SU-DHL-6 (cell line): ENCODE measurements around the gene WDR46.

Experiments used
- H2AFZ ChIP-seq: fragments of 200-600 bp; sonication (generic); 2 replicates; pipeline ENCODE4 v1.6.1; 2014; ENCODE audit warnings: low read depth, mild to moderate bottlenecking, moderate library complexity, mixed read lengths, antibody characterized with exemption, low read length; ENCODE audit not compliant: severe bottlenecking
- H3F3A ChIP-seq: fragments of 200-600 bp; shearing (Covaris generic); 2 replicates; pipeline ENCODE4 v1.6.0; 2016; ENCODE audit warnings: antibody characterized with exemption, mild to moderate bottlenecking; ENCODE audit not compliant: insufficient read depth
- H3K27ac ChIP-seq: fragments of 200-600 bp; sonication (generic); 2 replicates; pipeline ENCODE4 v1.5.1; 2016; ENCODE audit warnings: low read depth, mild to moderate bottlenecking, low read length, moderate library complexity, mixed read lengths
- H3K27me3 ChIP-seq: fragments of 200-600 bp; sonication (generic), shearing (Covaris generic); 2 replicates; pipeline ENCODE4 v1.6.0; 2014; ENCODE audit warnings: mild to moderate bottlenecking, low read length
- H3K36me3 ChIP-seq: fragments of 200-600 bp; sonication (generic); 2 replicates; pipeline ENCODE4 v1.6.1; 2014; ENCODE audit warnings: mild to moderate bottlenecking, low read length, mixed read lengths
- H3K4me2 ChIP-seq: fragments of 300-600, 200-600 bp; shearing (Covaris generic), sonication (generic); 2 replicates; pipeline ENCODE4 v1.6.0; 2014; ENCODE audit warnings: low read length, low read depth, mild to moderate bottlenecking; ENCODE audit not compliant: poor library complexity, severe bottlenecking
- H3K4me3 ChIP-seq: fragments of 200-600 bp; sonication (generic); 2 replicates; pipeline ENCODE4 v1.5.1; 2014; ENCODE audit warnings: antibody characterized with exemption, low read length, mild to moderate bottlenecking, mixed read lengths; ENCODE audit not compliant: insufficient read depth, poor library complexity, severe bottlenecking
- H3K79me2 ChIP-seq: fragments of 200-600 bp; sonication (generic); 2 replicates; pipeline ENCODE4 v1.6.1; 2014; ENCODE audit warnings: mild to moderate bottlenecking, low read length, moderate library complexity; ENCODE audit not compliant: insufficient read depth
- H3K9ac ChIP-seq: fragments of 200-600 bp; sonication (generic); 2 replicates; pipeline ENCODE4 v1.7.0; 2014; ENCODE audit warnings: mild to moderate bottlenecking, low read length
- H3K9me2 ChIP-seq: fragments of 200-600 bp; sonication (generic); replicated peaks from 2 replicates; pipeline ENCODE4 v1.6.1; 2014; ENCODE audit warnings: low read length; ENCODE audit not compliant: insufficient read depth
- H3K9me3 ChIP-seq: fragments of 200-600 bp; sonication (generic); 2 replicates; pipeline ENCODE4 v1.6.1; 2014; ENCODE audit warnings: low read length, mixed read lengths; ENCODE audit not compliant: insufficient read depth
- H4K20me1 ChIP-seq: fragments of 200-600 bp; sonication (generic); 2 replicates; pipeline ENCODE4 v1.6.1; 2014; ENCODE audit warnings: low read depth, mild to moderate bottlenecking, antibody characterized with exemption, low read length, moderate library complexity, mixed read lengths
- CTCF ChIP-seq: fragments of 200-600 bp; sonication (generic); IDR thresholded peaks from one replicate; pipeline ENCODE4 v1.5.1; 2017; ENCODE audit warnings: antibody characterized with exemption, mild to moderate bottlenecking, low read length, moderate library complexity; ENCODE audit not compliant: insufficient read depth, poor library complexity, severe bottlenecking
- EZH2phosphoT487 ChIP-seq: fragments of 200-600 bp; sonication (generic), shearing (Covaris generic); conservative IDR thresholded peaks from 2 replicates; pipeline ENCODE4 v1.6.1; 2018; ENCODE audit warnings: mild to moderate bottlenecking, antibody characterized with exemption, low read length, moderate library complexity, mixed read lengths

Gene WDR46

GRCh38 chr6:33304216-33304615 lies 15.2 kb upstream of the WDR46 start:
- Histone ChIP-seq H3K27ac (no peak overlapping the region), H3K9me2 (no peaks in the 10 kb centered on the region), H3K4me3 (no peak overlapping the region), H3K36me3 (peaks cover 11% of the 10 kb centered on the region; the same call in 1 of the 2 replicates), H3K27me3 (no peaks in the 10 kb centered on the region), H2AFZ (no peak overlapping the region), H3K79me2 (peaks cover 53% of the 10 kb centered on the region), H4K20me1 (no peaks in the 10 kb centered on the region), H3K4me2 (no peak overlapping the region), H3K9ac (no peak overlapping the region), H3K9me3 (no peaks in the 10 kb centered on the region), H3F3A (peaks cover 29% of the 10 kb centered on the region)
- no peak for TF ChIP-seq EZH2phosphoT487
- no peak for TF ChIP-seq CTCF

GRCh38 chr6:33301877-33302276 lies 12.8 kb upstream of the WDR46 start:
- H2AFZ ChIP-seq, result no peak overlapping the region
- H3K9me2 ChIP-seq, result no peaks in the 10 kb centered on the region
- H3K27ac ChIP-seq, result no peak overlapping the region
- H3K79me2 ChIP-seq, result peaks cover 40% of the 10 kb centered on the region
- H3K9ac ChIP-seq, result no peak overlapping the region
- no peaks in the 10 kb centered on the region for H4K20me1 ChIP-seq
- H3K36me3 ChIP-seq, result peaks cover 9% of the 10 kb centered on the region; the same call in 1 of the 2 replicates
- H3K4me2 ChIP-seq, result no peak overlapping the region
- no peaks in the 10 kb centered on the region for H3K27me3 ChIP-seq
- H3F3A ChIP-seq, result peaks cover 31% of the 10 kb centered on the region
- TF ChIP-seq CTCF, result no peak
- no peak for TF ChIP-seq EZH2phosphoT487
- no peak overlapping the region for H3K4me3 ChIP-seq
- no peaks in the 10 kb centered on the region for H3K9me3 ChIP-seq

GRCh38 chr6:33299237-33299944 lies 10.4 kb upstream of the WDR46 start:
- Histone ChIP-seq H3K27me3 (no peaks in the 10 kb centered on the region), H3K9ac (peak overlapping the region; percentile 96), H3F3A (peaks cover 27% of the 10 kb centered on the region), H2AFZ (peak overlapping the region; percentile 56), H3K36me3 (peaks cover 4% of the 10 kb centered on the region; the same call in 1 of the 2 replicates), H3K4me2 (peak overlapping the region; percentile 90), H4K20me1 (no peaks in the 10 kb centered on the region), H3K27ac (peak overlapping the region; percentile 89), H3K9me2 (no peaks in the 10 kb centered on the region), H3K79me2 (peaks cover 20% of the 10 kb centered on the region), H3K4me3 (peak overlapping the region; percentile 97), H3K9me3 (no peaks in the 10 kb centered on the region)
- TF ChIP-seq CTCF, result peak; percentile 96
- no peak for TF ChIP-seq EZH2phosphoT487
